IMR-90 (cell line): ENCODE measurements around the gene LTB4R2. TPM values are rescaled to one million over a fixed set of nuclear protein-coding genes. Genes with fewer than 3 reads are reported as not detected.

Source experiments
- ATAC-seq: fragments of 200-7000 bp; cut with Tn5 transposase; 2 replicates; pipeline ENCODE4 v1.9.1; 2020; ENCODE audit warnings: low read depth, mild to moderate bottlenecking, moderate library complexity
- BruUV-seq: library from RNA; stranded (reverse); fragments of 400-500 nt; replicated peaks from 2 replicates; lab custom pipeline; 2021; lab: Mats Ljungman, UMichigan
- CTCF ChIA-PET: fragments of 300-600 bp; formaldehyde crosslinking; extraction: SDS; loops from one replicate; lab custom pipeline; 2021; ENCODE audit warnings: antibody characterized with exemption; lab: Yijun Ruan, JAX
- POLR2A ChIA-PET: fragments of 300-600 bp; sonication (Branson Sonifier 250); formaldehyde crosslinking; loops from one replicate; lab custom pipeline; 2022; ENCODE audit warnings: antibody characterized with exemption; ENCODE audit not compliant: unreplicated experiment; lab: Charles Lee
- DNase-seq: peaks from one replicate; pipeline ENCODE4 v3.0.0; 2013
- H2AFZ ChIP-seq: replicated peaks from 2 replicates; pipeline ENCODE3; 2013; ENCODE audit warnings: low read length, mild to moderate bottlenecking; ENCODE audit not compliant: poor library complexity
- H2AK5ac ChIP-seq: 2 replicates; pipeline ENCODE4 v1.6.1; 2013; ENCODE audit warnings: low read depth, low read length, inconsistent platforms
- H2AK9ac ChIP-seq: replicated peaks from 2 replicates; pipeline ENCODE3; 2013; ENCODE audit warnings: mild to moderate bottlenecking, low read depth, low read length, moderate library complexity; ENCODE audit not compliant: poor library complexity
- H2BK120ac ChIP-seq: 2 replicates; pipeline ENCODE4 v1.6.1; 2013; ENCODE audit warnings: low read depth, low read length, inconsistent platforms
- H2BK15ac ChIP-seq: 3 replicates; pipeline ENCODE4 v1.6.1; 2013; ENCODE audit warnings: low read depth, low read length, inconsistent platforms
- H2BK20ac ChIP-seq: 2 replicates; pipeline ENCODE4 v1.6.1; 2013; ENCODE audit warnings: low read depth, mild to moderate bottlenecking, inconsistent platforms, low read length, moderate library complexity
- H2BK5ac ChIP-seq: 2 replicates; pipeline ENCODE4 v1.6.1; 2013; ENCODE audit warnings: mild to moderate bottlenecking, low read depth, low read length, inconsistent platforms; ENCODE audit not compliant: poor library complexity, severe bottlenecking
- H3K14ac ChIP-seq: replicated peaks from 2 replicates; pipeline ENCODE4 v1.6.1; 2013; ENCODE audit warnings: low read depth, low read length, inconsistent platforms
- H3K18ac ChIP-seq: 2 replicates; pipeline ENCODE4 v1.6.1; 2013; ENCODE audit warnings: low read depth, low read length, control low read depth
- H3K23ac ChIP-seq: 2 replicates; pipeline ENCODE4 v1.6.1; 2013; ENCODE audit warnings: low read depth, low read length, inconsistent platforms
- H3K27ac ChIP-seq: 2 replicates; pipeline ENCODE4 v1.5.1; 2013; ENCODE audit warnings: mild to moderate bottlenecking, control low read depth, low read length; ENCODE audit not compliant: insufficient read depth
- H3K27me3 ChIP-seq: 2 replicates; pipeline ENCODE4 v1.6.1; 2013; ENCODE audit warnings: low read length; ENCODE audit not compliant: control insufficient read depth, insufficient read depth
- H3K36me3 ChIP-seq: 2 replicates; pipeline ENCODE4 v1.6.1; 2013; ENCODE audit warnings: low read length, mixed read lengths; ENCODE audit not compliant: control insufficient read depth, insufficient read depth
- H3K4ac ChIP-seq: 2 replicates; pipeline ENCODE4 v1.6.1; 2013; ENCODE audit warnings: low read depth, low read length, inconsistent platforms
- H3K4me1 ChIP-seq: 2 replicates; pipeline ENCODE4 v1.6.1; 2013; ENCODE audit warnings: low read length, mixed read lengths; ENCODE audit not compliant: control insufficient read depth, insufficient read depth
- H3K4me2 ChIP-seq: 2 replicates; pipeline ENCODE4 v1.6.1; 2013; ENCODE audit warnings: low read depth, mild to moderate bottlenecking, control low read depth, low read length, moderate library complexity
- H3K4me3 ChIP-seq: 2 replicates; pipeline ENCODE4 v1.5.1; 2013; ENCODE audit warnings: low read depth, mild to moderate bottlenecking, control low read depth, low read length, moderate library complexity; ENCODE audit not compliant: insufficient read depth
- H3K56ac ChIP-seq: 2 replicates; pipeline ENCODE4 v1.6.1; 2013; ENCODE audit warnings: low read length, inconsistent platforms; ENCODE audit not compliant: insufficient read depth; ENCODE audit errors: extremely low read depth
- H3K79me1 ChIP-seq, 2 experiments: 2 replicates each; pipeline ENCODE4 v1.6.1; 2013; ENCODE audit warnings: low read length in 2 of 2, inconsistent platforms in 1 of 2, low read depth in 1 of 2
- H3K9ac ChIP-seq: 2 replicates; pipeline ENCODE4 v1.6.1; 2013; ENCODE audit warnings: low read depth, low read length, control low read depth
- H3K9me1 ChIP-seq: 2 replicates; pipeline ENCODE4 v1.6.1; 2013; ENCODE audit warnings: low read length, inconsistent platforms; ENCODE audit not compliant: insufficient read depth
- H3K9me3 ChIP-seq: 2 replicates; pipeline ENCODE4 v1.6.1; 2013; ENCODE audit warnings: low read length; ENCODE audit not compliant: control insufficient read depth, insufficient read depth
- H4K20me1 ChIP-seq: 2 replicates; pipeline ENCODE4 v1.6.1; 2013; ENCODE audit warnings: low read length, inconsistent platforms; ENCODE audit not compliant: insufficient read depth
- H4K5ac ChIP-seq: 2 replicates; pipeline ENCODE4 v1.6.1; 2013; ENCODE audit warnings: mild to moderate bottlenecking, low read depth, low read length, control low read depth
- H4K8ac ChIP-seq, 2 experiments: 2 replicates each; pipeline ENCODE4 v1.6.1; 2013; ENCODE audit warnings: low read depth in 2 of 2, low read length in 2 of 2, control low read depth in 1 of 2, inconsistent platforms in 1 of 2
- H4K91ac ChIP-seq: 2 replicates; pipeline ENCODE4 v1.6.1; 2013; ENCODE audit warnings: low read depth, low read length, inconsistent platforms; ENCODE audit not compliant: insufficient read depth
- ELK1 ChIP-seq: fragments of 150-350 bp; IDR thresholded peaks from 2 replicates; pipeline ENCODE4 v1.6.1; 2016; ENCODE audit warnings: low read depth, mild to moderate bottlenecking, low read length, moderate library complexity, borderline replicate concordance
- MAFK ChIP-seq: IDR thresholded peaks from 2 replicates; pipeline ENCODE4 v1.6.1; 2012; ENCODE audit warnings: low read depth, low read length, improper control_type of control experiment
- RCOR1 ChIP-seq: IDR thresholded peaks from 2 replicates; pipeline ENCODE4 v1.6.1; 2012; ENCODE audit warnings: mild to moderate bottlenecking, low read length, improper control_type of control experiment; ENCODE audit not compliant: insufficient replicate concordance
- WGBS, 2 experiments: methylation state at CpG; one replicate each; pipeline versions ENCODE4 v1.1.5 to v1.1.7; 2013; ENCODE audit warnings: missing lambda C conversion rate in 2 of 2; ENCODE audit not compliant: insufficient read length in 1 of 2; ENCODE audit errors: extremely low coverage in 2 of 2; 5-methylcytosine and 5-hydroxymethylcytosine counted together
- dilution Hi-C: fragments of 300-500 bp; cut with HindIII; formaldehyde crosslinking; loops from one replicate; pipeline ENCODE4 v1.14.3; 2018; ENCODE audit warnings: low sequenced_read_pairs; ENCODE audit not compliant: unreplicated experiment
- in situ Hi-C: fragments of 300-500 bp; cut with MboI; formaldehyde crosslinking; loops from 3 replicates; pipeline ENCODE4 v1.14.3; 2019; ENCODE audit warnings: low sequenced_read_pairs, inconsistent platforms, mixed read lengths
- intact Hi-C: fragments of 100-400 bp; cut with micrococcal nuclease; formaldehyde crosslinking; loops from 2 replicates; pipeline ENCODE4 v1.10.0; 2022
- polyA plus RNA-seq, 3 experiments: library from polyadenylated mRNA; depleted of rRNA; stranded (reverse); fragments of >200 nt; gene quantifications; 2 replicates each; pipeline ENCODE4 v1.2.3, GENCODE V29; 2012; ENCODE audit warnings: low replicate concordance in 1 of 3
- total RNA-seq: library from RNA; depleted of rRNA; stranded (reverse); fragments of >200 nt; gene quantifications from 2 replicates; pipeline ENCODE4 v1.2.3, GENCODE V29; 2012
- TF ChIP-seq, protein P1 (sequence below): fragments of 150-350 bp; IDR thresholded peaks from 2 replicates; pipeline ENCODE4 v1.6.1; 2017; ENCODE audit warnings: mild to moderate bottlenecking, antibody characterized with exemption, low read length, low read depth
- TF ChIP-seq, protein P2 (sequence below): conservative IDR thresholded peaks from 2 replicates; pipeline ENCODE4 v1.5.1; 2012; ENCODE audit warnings: mild to moderate bottlenecking, low read depth, low read length, improper control_type of control experiment

Gene LTB4R2
- total and polyA plus RNA-seq, 2 of the 4 experiments (the other 2 are of a cell fraction): 0.72 to 1.7 TPM

- H2BK20ac ChIP-seq: no peak overlapping the region
- DNase-seq (no peak), ATAC-seq (peak; percentile 81)
- TF ChIP-seq ELK1 (no peak), RCOR1 (no peak), MAFK (no peak)
- TF ChIP-seq, protein P1, sequence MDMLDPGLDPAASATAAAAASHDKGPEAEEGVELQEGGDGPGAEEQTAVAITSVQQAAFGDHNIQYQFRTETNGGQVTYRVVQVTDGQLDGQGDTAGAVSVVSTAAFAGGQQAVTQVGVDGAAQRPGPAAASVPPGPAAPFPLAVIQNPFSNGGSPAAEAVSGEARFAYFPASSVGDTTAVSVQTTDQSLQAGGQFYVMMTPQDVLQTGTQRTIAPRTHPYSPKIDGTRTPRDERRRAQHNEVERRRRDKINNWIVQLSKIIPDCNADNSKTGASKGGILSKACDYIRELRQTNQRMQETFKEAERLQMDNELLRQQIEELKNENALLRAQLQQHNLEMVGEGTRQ: no peak
- TF ChIP-seq, protein P2, sequence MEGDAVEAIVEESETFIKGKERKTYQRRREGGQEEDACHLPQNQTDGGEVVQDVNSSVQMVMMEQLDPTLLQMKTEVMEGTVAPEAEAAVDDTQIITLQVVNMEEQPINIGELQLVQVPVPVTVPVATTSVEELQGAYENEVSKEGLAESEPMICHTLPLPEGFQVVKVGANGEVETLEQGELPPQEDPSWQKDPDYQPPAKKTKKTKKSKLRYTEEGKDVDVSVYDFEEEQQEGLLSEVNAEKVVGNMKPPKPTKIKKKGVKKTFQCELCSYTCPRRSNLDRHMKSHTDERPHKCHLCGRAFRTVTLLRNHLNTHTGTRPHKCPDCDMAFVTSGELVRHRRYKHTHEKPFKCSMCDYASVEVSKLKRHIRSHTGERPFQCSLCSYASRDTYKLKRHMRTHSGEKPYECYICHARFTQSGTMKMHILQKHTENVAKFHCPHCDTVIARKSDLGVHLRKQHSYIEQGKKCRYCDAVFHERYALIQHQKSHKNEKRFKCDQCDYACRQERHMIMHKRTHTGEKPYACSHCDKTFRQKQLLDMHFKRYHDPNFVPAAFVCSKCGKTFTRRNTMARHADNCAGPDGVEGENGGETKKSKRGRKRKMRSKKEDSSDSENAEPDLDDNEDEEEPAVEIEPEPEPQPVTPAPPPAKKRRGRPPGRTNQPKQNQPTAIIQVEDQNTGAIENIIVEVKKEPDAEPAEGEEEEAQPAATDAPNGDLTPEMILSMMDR: no peak
- in situ Hi-C loops: no loop called here
- H2AFZ ChIP-seq: no peak overlapping the region
- WGBS, 2 experiments: 75% methylated on average over 2 of the region's 4 CpGs; no CpG with 5 or more reads in 1 of the 2 experiments
- H2BK5ac ChIP-seq: no peak overlapping the region
- intact Hi-C loops: no loop called here
- H2AK9ac ChIP-seq: no peak overlapping the region
- H3K56ac ChIP-seq: no peak overlapping the region
- CTCF ChIA-PET: interaction anchor here (0.6 kb wide), 1 partner anchor 42 kb away, joined by 3 read pairs; no protein-coding TSS in a partner anchor
- peaks cover 0 to 7% of the 10 kb centered on the region in 2 experiments; a peak in 2 of 4 replicates for H3K79me1 ChIP-seq
- no peak overlapping the region for H3K18ac ChIP-seq
- no peak overlapping the region for H2AK5ac ChIP-seq
- BruUV-seq: no TSS peak
- H3K9me3 ChIP-seq: no peaks in the 10 kb centered on the region
- no peaks in the 10 kb centered on the region; the same call in 1 of the 2 replicates for H3K9me1 ChIP-seq
- no peak overlapping the region for H3K4me2 ChIP-seq
- POLR2A ChIA-PET: no interaction called here
- no peaks in the 10 kb centered on the region; the same call in 1 of the 2 replicates for H4K20me1 ChIP-seq
- peaks cover 8% of the 10 kb centered on the region for H3K36me3 ChIP-seq
- no peaks in the 10 kb centered on the region for H3K27me3 ChIP-seq
- dilution Hi-C loops: no loop called here
- no peak overlapping the region for H4K8ac ChIP-seq
- H2BK120ac ChIP-seq: no peak overlapping the region
- H4K5ac ChIP-seq: no peak overlapping the region
- H3K27ac ChIP-seq: no peak overlapping the region
- no peak overlapping the region for H4K91ac ChIP-seq
- H3K4ac ChIP-seq: no peak overlapping the region
- no peaks in the 10 kb centered on the region for H3K4me1 ChIP-seq
- H3K14ac ChIP-seq: no peak overlapping the region
- H3K9ac ChIP-seq: no peak overlapping the region
- H2BK15ac ChIP-seq: no peak overlapping the region
- H3K4me3 ChIP-seq: no peak overlapping the region
- H3K23ac ChIP-seq: no peak overlapping the region
These were observed 24.6 kb upstream of the LTB4R2 start for GRCh38 chr14:24285351-24285750.
